Activated CD4-positive, alpha-beta memory T cell treated with anti-CD3 and anti-CD28 coated beads, Interleukin-2, amount 10 ng/mL, durations not matched to agents 7 days and 5 days (primary cell): ENCODE results near the gene NTMT2. TPM values are rescaled to one million over a fixed set of nuclear protein-coding genes. Genes with fewer than 3 reads are reported as not detected.

Source experiments
- total RNA-seq, 2 experiments: library from RNA; stranded (reverse); gene quantifications; one replicate each; pipeline ENCODE4 v1.2.3, GENCODE V29; 2021

The NTMT2 gene
- total RNA-seq, 2 experiments from 2014 or later = not detected

Other genes with a start within 250 kb of the NTMT2 start
- gene KIFAP3, start 71.3 kb upstream of the NTMT2 start, total RNA-seq = 10 to 100 TPM; 27.7 to 28.0 TPM